H9 (cell line): Measurements from ENCODE around the gene ISG15. TPM values are rescaled to one million over a fixed set of nuclear protein-coding genes. Genes with fewer than 3 reads are reported as not detected.

Source experiments
- DNase-seq: peaks from one replicate; pipeline ENCODE4 v3.0.0-alpha.2; 2017
- H2AFZ ChIP-seq: one replicate; pipeline ENCODE4 v1.6.1; 2013; ENCODE audit warnings: mild to moderate bottlenecking, low read length, control low read depth, moderate library complexity
- H2AK5ac ChIP-seq: 2 replicates; pipeline ENCODE4 v1.6.1; 2013; ENCODE audit warnings: low read length, control low read depth, mixed read lengths; ENCODE audit not compliant: insufficient read length
- H2BK120ac ChIP-seq: one replicate; pipeline ENCODE4 v1.6.1; 2013; ENCODE audit warnings: low read depth, mild to moderate bottlenecking, low read length, control low read depth, inconsistent platforms; ENCODE audit not compliant: poor library complexity, severe bottlenecking
- H2BK12ac ChIP-seq: 2 replicates; pipeline ENCODE4 v1.6.1; 2013; ENCODE audit warnings: low read length, control low read depth, mixed read lengths, low read depth; ENCODE audit not compliant: insufficient read length
- H2BK15ac ChIP-seq: 2 replicates; pipeline ENCODE4 v1.6.1; 2013; ENCODE audit warnings: low read depth, low read length, control low read depth
- H2BK20ac ChIP-seq: one replicate; pipeline ENCODE4 v1.6.1; 2013; ENCODE audit warnings: low read depth, mild to moderate bottlenecking, low read length, control low read depth, inconsistent platforms; ENCODE audit not compliant: poor library complexity, severe bottlenecking
- H2BK5ac ChIP-seq: 2 replicates; pipeline ENCODE4 v1.6.1; 2013; ENCODE audit warnings: low read length, control low read depth, mixed read lengths; ENCODE audit not compliant: insufficient read length
- H3K14ac ChIP-seq: 2 replicates; pipeline ENCODE4 v1.6.1; 2013; ENCODE audit warnings: low read length, control low read depth; ENCODE audit not compliant: insufficient read depth
- H3K18ac ChIP-seq: 2 replicates; pipeline ENCODE4 v1.6.1; 2013; ENCODE audit warnings: low read depth, mild to moderate bottlenecking, mixed read lengths, low read length, control low read depth; ENCODE audit not compliant: insufficient read length
- H3K23ac ChIP-seq: 2 replicates; pipeline ENCODE4 v1.6.1; 2013; ENCODE audit warnings: low read length, control low read depth, mixed read lengths, low read depth; ENCODE audit not compliant: insufficient read length
- H3K23me2 ChIP-seq: 2 replicates; pipeline ENCODE4 v1.6.1; 2013; ENCODE audit warnings: low read depth, mild to moderate bottlenecking, mixed read lengths, low read length, control low read depth; ENCODE audit not compliant: insufficient read length, poor library complexity, severe bottlenecking
- H3K27ac ChIP-seq: 2 replicates; pipeline ENCODE4 v1.5.1; 2013; ENCODE audit warnings: low read length, control low read depth, mixed read lengths, low read depth; ENCODE audit not compliant: insufficient read length
- H3K27me3 ChIP-seq: 2 replicates; pipeline ENCODE4 v1.6.1; 2013; ENCODE audit warnings: low read length, control low read depth, inconsistent platforms; ENCODE audit not compliant: insufficient read depth
- H3K4ac ChIP-seq: 2 replicates; pipeline ENCODE4 v1.6.1; 2013; ENCODE audit warnings: low read depth, mild to moderate bottlenecking, control low read depth, inconsistent platforms, low read length, moderate library complexity
- H3K4me1 ChIP-seq: 2 replicates; pipeline ENCODE4 v1.6.1; 2013; ENCODE audit warnings: low read length, control low read depth, inconsistent platforms; ENCODE audit not compliant: insufficient read depth
- H3K4me2 ChIP-seq: 2 replicates; pipeline ENCODE4 v1.6.1; 2013; ENCODE audit warnings: low read length, control low read depth, mixed read lengths; ENCODE audit not compliant: insufficient read length, insufficient read depth
- H3K56ac ChIP-seq: 2 replicates; pipeline ENCODE4 v1.6.1; 2013; ENCODE audit warnings: low read depth, mild to moderate bottlenecking, mixed read lengths, low read length, control low read depth; ENCODE audit not compliant: insufficient read length
- H3K79me1 ChIP-seq: 2 replicates; pipeline ENCODE4 v1.6.1; 2013; ENCODE audit warnings: low read depth, mild to moderate bottlenecking, moderate library complexity, low read length, control low read depth, inconsistent platforms; ENCODE audit not compliant: insufficient read depth, poor library complexity, severe bottlenecking
- H3K79me2 ChIP-seq: 2 replicates; pipeline ENCODE4 v1.6.1; 2013; ENCODE audit warnings: low read length, control low read depth, inconsistent platforms; ENCODE audit not compliant: insufficient read depth
- H3K9ac ChIP-seq: 2 replicates; pipeline ENCODE4 v1.6.1; 2013; ENCODE audit warnings: low read length, control low read depth, mixed read lengths; ENCODE audit not compliant: insufficient read length; ENCODE audit errors: extremely low read depth
- H3K9me3 ChIP-seq: one replicate; pipeline ENCODE4 v1.6.1; 2013; ENCODE audit warnings: low read depth, low read length, inconsistent platforms; ENCODE audit not compliant: control insufficient read depth
- H3T11ph ChIP-seq: one replicate; pipeline ENCODE4 v1.6.1; 2013; ENCODE audit warnings: mild to moderate bottlenecking, low read length, control low read depth, inconsistent platforms
- H4K20me1 ChIP-seq: one replicate; pipeline ENCODE4 v1.6.1; 2013; ENCODE audit not compliant: control insufficient read depth, insufficient read length, insufficient read depth
- H4K5ac ChIP-seq: 2 replicates; pipeline ENCODE4 v1.6.1; 2013; ENCODE audit warnings: low read depth, mild to moderate bottlenecking, mixed read lengths, low read length, control low read depth; ENCODE audit not compliant: insufficient read length
- H4K8ac ChIP-seq: replicated peaks from 2 replicates; pipeline ENCODE4 v1.6.1; 2013; ENCODE audit warnings: low read length, control low read depth, mixed read lengths, low read depth; ENCODE audit not compliant: insufficient read length
- H4K91ac ChIP-seq: 2 replicates; pipeline ENCODE4 v1.6.1; 2013; ENCODE audit warnings: low read depth, mild to moderate bottlenecking, moderate library complexity, mixed read lengths, low read length, control low read depth; ENCODE audit not compliant: insufficient read length
- H3K27ac Mint-ChIP-seq, 3 experiments: 2 replicates in 2 of 3; 3 replicates in 1 of 3; pipeline ENCODE4 v1.8.0; 2020 to 2021; ENCODE audit warnings: mixed read lengths in 3 of 3, mild to moderate bottlenecking in 1 of 3, moderate library complexity in 1 of 3
- H3K27me3 Mint-ChIP-seq: 2 replicates; pipeline ENCODE4 v1.8.0; 2021; ENCODE audit warnings: low read depth, mild to moderate bottlenecking, moderate library complexity, mixed read lengths
- H3K36me3 Mint-ChIP-seq, 3 experiments: 2 replicates in 2 of 3; 3 replicates in 1 of 3; pipeline ENCODE4 v1.8.0; 2020 to 2021; ENCODE audit warnings: low read depth in 3 of 3, mixed read lengths in 3 of 3; ENCODE audit not compliant: insufficient read depth in 1 of 3
- H3K4me1 Mint-ChIP-seq, 2 experiments: 2 replicates each; pipeline ENCODE4 v1.8.0; 2020; ENCODE audit warnings: mixed read lengths in 2 of 2
- H3K4me3 Mint-ChIP-seq, 2 experiments: 2 replicates in 1 of 2; 3 replicates in 1 of 2; pipeline ENCODE4 v1.8.0; 2020 to 2021; ENCODE audit warnings: mild to moderate bottlenecking in 2 of 2, mixed read lengths in 2 of 2, moderate library complexity in 1 of 2
- H3K9me3 Mint-ChIP-seq, 2 experiments: 2 replicates in 1 of 2; 3 replicates in 1 of 2; pipeline ENCODE4 v1.8.0; 2020; ENCODE audit warnings: mild to moderate bottlenecking in 2 of 2, mixed read lengths in 2 of 2, moderate library complexity in 1 of 2
- CTCF ChIP-seq: fragments of 200-600 bp; sonication (generic); conservative IDR thresholded peaks from 3 replicates; pipeline ENCODE4 v1.8.0; 2021; ENCODE audit warnings: antibody characterized with exemption, mild to moderate bottlenecking
- whole genome bisulfite sequencing: extraction: QIAGEN DNeasy Blood & Tissue Kit; methylation state at CpG from one replicate; pipeline ENCODE4 v1.1.7; 2013; ENCODE audit warnings: missing lambda C conversion rate, low lambda C conversion rate, mixed read lengths; ENCODE audit not compliant: insufficient read length; ENCODE audit errors: extremely low coverage; 5-methylcytosine and 5-hydroxymethylcytosine counted together
- total RNA-seq: library from RNA; stranded (reverse); gene quantifications from 2 replicates; pipeline ENCODE4 v1.2.1, GENCODE V29; 2021

Gene ISG15
- total RNA-seq, 1 experiment from 2014 or later = 39.7 TPM

GRCh38 chr1:1034439-1034781, 21.1 kb downstream of the ISG15 start:
- H3K36me3 Mint-ChIP-seq = peaks cover 6 to 18% (median 17%) of the 10 kb centered on the region in 3 experiments; a peak in 6 of 7 replicates
- Histone ChIP-seq H2AK5ac (no peak overlapping the region), H2BK15ac (no peak overlapping the region), H4K8ac (no peak overlapping the region), H3K79me1 (no peaks in the 10 kb centered on the region), H4K5ac (no peak overlapping the region), H3K27me3 (no peaks in the 10 kb centered on the region; the same call in 1 of the 2 replicates), H3T11ph (no peak overlapping the region), H3K9me3 (no peaks in the 10 kb centered on the region), H3K4me1 (peaks cover 4% of the 10 kb centered on the region; the same call in 1 of the 2 replicates), H2BK5ac (no peak overlapping the region), H3K79me2 (no peaks in the 10 kb centered on the region), H3K4ac (no peak overlapping the region), H3K14ac (no peak overlapping the region), H4K20me1 (no peaks in the 10 kb centered on the region), H3K23ac (no peak overlapping the region), H3K9ac (no peak overlapping the region), H2AFZ (no peak overlapping the region), H3K56ac (no peak overlapping the region), H2BK12ac (no peak overlapping the region), H2BK120ac (no peak overlapping the region), H3K27ac (no peak overlapping the region), H2BK20ac (no peak overlapping the region), H3K23me2 (peaks cover 10% of the 10 kb centered on the region), H3K4me2 (peak overlapping the region; percentile 29), H4K91ac (no peak overlapping the region), H3K18ac (no peak overlapping the region)
- DNase-seq = no peak
- H3K27me3 Mint-ChIP-seq = peaks cover 49% of the 10 kb centered on the region
- H3K4me3 Mint-ChIP-seq = peak overlapping the region; percentile 60 to 82
- no peaks in the 10 kb centered on the region for H3K9me3 Mint-ChIP-seq
- no peak overlapping the region for H3K27ac Mint-ChIP-seq
- H3K4me1 Mint-ChIP-seq = peaks cover 10 to 24% of the 10 kb centered on the region in 2 experiments
- no CpG with 5 or more reads among the region's 30 CpGs for WGBS
- no peak for TF ChIP-seq CTCF
